Adrenal gland (tissue), 12 donors: ENCODE measurements around the gene ARHGEF37. TPM values are rescaled to one million over a fixed set of nuclear protein-coding genes. Genes with fewer than 3 reads are reported as not detected.

Source experiments
- DNase-seq, 7 donors: peaks; one replicate each; pipeline ENCODE4 v3.0.0-alpha.2; 2019 to 2020
- H3K27ac ChIP-seq, 5 donors: fragments of 200-600 bp; sonication (generic) in 4 of 5; 1 replicate in 3 of 5; 2 replicates in 2 of 5; pipeline versions ENCODE4 v1.5.1 to v1.8.0; 2016 to 2020; ENCODE audit warnings: mild to moderate bottlenecking in 1 of 5
- H3K27me3 ChIP-seq: fragments of 200-600 bp; 2 replicates; pipeline ENCODE4 v1.8.0; 2021
- H3K36me3 ChIP-seq, 2 donors: fragments of 200-600 bp; replicated peaks in 1 of 2; 1 replicate in 1 of 2; 2 replicates in 1 of 2; pipeline versions ENCODE4 v1.5.1 to v1.8.0; 2018 to 2022
- H3K4me1 ChIP-seq, 2 donors: fragments of 200-600 bp; replicated peaks in 1 of 2; 1 replicate in 1 of 2; 2 replicates in 1 of 2; pipeline versions ENCODE4 v1.5.1 to v1.8.0; 2018 to 2021
- H3K4me3 ChIP-seq, 4 donors: fragments of 200-600 bp; sonication (generic) in 3 of 4; one replicate each; pipeline ENCODE4 v1.5.1; 2016 to 2018
- H3K9me3 ChIP-seq, 3 donors: fragments of 200-600 bp; sonication (generic) in 1 of 3; replicated peaks in 1 of 3; 1 replicate in 2 of 3; 2 replicates in 1 of 3; pipeline versions ENCODE4 v1.5.1 to v1.8.0; 2016 to 2021
- CTCF ChIP-seq, 6 experiments: fragments of 450-650 bp in 4 of 6; fragments of 200-600 bp in 2 of 6; sonication (generic) in 1 of 6; IDR thresholded peaks; 1 replicate in 5 of 6; 2 replicates in 1 of 6; pipeline versions ENCODE4 v1.5.1 to v1.8.0; 2016 to 2021; ENCODE audit warnings: antibody characterized with exemption in 6 of 6, mild to moderate bottlenecking in 2 of 6, moderate library complexity in 1 of 6
- POLR2A ChIP-seq, 2 donors: fragments of 450-650 bp; IDR thresholded peaks; one replicate each; pipeline ENCODE4 v1.6.1; 2017; ENCODE audit warnings: antibody characterized with exemption in 2 of 2, mild to moderate bottlenecking in 2 of 2, moderate library complexity in 1 of 2
- WGBS, 4 donors: extraction: QIAGEN DNeasy Blood & Tissue Kit in 2 of 4; methylation state at CpG; one replicate each; pipeline versions ENCODE4 v1.1.5 to v1.1.7; 2013 to 2017; 5-methylcytosine and 5-hydroxymethylcytosine counted together
- intact Hi-C, 2 donors: fragments of 100-400 bp; cut with DNase I; formaldehyde crosslinking; loops; one replicate each; pipeline versions ENCODE4 v1.14.1 to v1.15.0; 2022 to 2023
- polyA plus RNA-seq, 3 donors: library from polyadenylated mRNA; stranded (reverse); fragments of 200-250 nt in 2 of 3; fragments of 350-450 nt in 1 of 3; fragmentation: Illumina TruSeq in 1 of 3; extraction: RNeasy Lipid Tissue Mini Kit (QIAGEN cat#74804) in 1 of 3; gene quantifications; one replicate each; pipeline ENCODE4 v1.2.3, GENCODE V29; 2013 to 2014
- total RNA-seq, 9 donors: library from RNA; depleted of rRNA in 4 of 9; stranded (reverse); fragments of >200 nt in 4 of 9; fragments of 120-200 nt in 1 of 9; fragmentation: NEBNext Ultra II Directional in 1 of 9; extraction: Animal tissue kit (Norgen Biotek cat#: 25700) in 1 of 9; gene quantifications; one replicate each; pipeline versions ENCODE4 v1.1.0 to v1.2.4, GENCODE V29; 2013 to 2023
- donor health status: healthy with polysubstance abuse.
- donor health status: Bipolar disorder and iron deficiency.
- donor health status: DM: yes; HTN: yes; CAD: no.
- donor health status: DM: no; HTN: no; CAD: no.
- donor health status: DM: no; HTN: no; CAD: no.
- donor health status: DM: yes; HTN: yes; CAD: no.

The ARHGEF37 gene
- total and polyA plus RNA-seq, 12 donors = 0.83 to 8.4 (median 4.0) TPM

- 59 to 75% (median 66%) methylated on average over 2 of the region's 2 CpGs for WGBS, 4 donors
- intact Hi-C loops = loop anchor here (2.0 to 10.0 kb wide), 4 partner anchors 193 to 357 kb away; no protein-coding TSS in a partner anchor
These were observed 54.1 kb downstream of the ARHGEF37 start for GRCh38 chr5:149635394-149635793.

GRCh38 chr5:149636191-149636860 is 55.0 kb downstream of the ARHGEF37 start:
- peaks cover 7 to 8% of the 10 kb centered on the region in 2 donors for H3K4me1 ChIP-seq
- H3K36me3 ChIP-seq = no peaks in the 10 kb centered on the region
- H3K27ac ChIP-seq = no peak overlapping the region
- TF ChIP-seq POLR2A (IDR thresholded peaks at IDR 0.05) (no peak), CTCF (IDR thresholded peaks at IDR 0.05) (no peak)
- no peak for DNase-seq
- WGBS, 4 donors = 93 to 97% (median 94%) methylated on average over 5 of the region's 5 CpGs
- H3K27me3 ChIP-seq = no peaks in the 10 kb centered on the region
- H3K4me3 ChIP-seq = no peak overlapping the region
- intact Hi-C loops = loop anchor here (5.0 to 10.0 kb wide), 3 partner anchors 196 to 356 kb away; no protein-coding TSS in a partner anchor
- no peaks in the 10 kb centered on the region for H3K9me3 ChIP-seq

More at GRCh38 chr5:149635394-149635793, 54.1 kb downstream of the ARHGEF37 start:
- Histone ChIP-seq H3K9me3 (no peaks in the 10 kb centered on the region), H3K27me3 (no peaks in the 10 kb centered on the region), H3K4me3 (no peak overlapping the region), H3K36me3 (no peaks in the 10 kb centered on the region), H3K4me1 (peaks cover 7 to 8% of the 10 kb centered on the region in 2 donors), H3K27ac (no peak overlapping the region)
- TF ChIP-seq CTCF (IDR thresholded peaks at IDR 0.05) = no peak
- TF ChIP-seq POLR2A (IDR thresholded peaks at IDR 0.05) = no peak
- DNase-seq = no peak

GRCh38 chr5:149636861-149637246 is 55.6 kb downstream of the ARHGEF37 start:
- H3K36me3 ChIP-seq = no peaks in the 10 kb centered on the region
- WGBS, 4 donors = 33 to 34% (median 33%) methylated on average over 6 of the region's 6 CpGs
- H3K4me3 ChIP-seq = no peak overlapping the region
- intact Hi-C loops = loop anchor here (5.0 to 10.0 kb wide), 3 partner anchors 195 to 355 kb away; no protein-coding TSS in a partner anchor
- H3K27ac ChIP-seq = no peak overlapping the region
- peaks cover 7 to 8% of the 10 kb centered on the region in 2 donors for H3K4me1 ChIP-seq
- no peaks in the 10 kb centered on the region for H3K27me3 ChIP-seq
- H3K9me3 ChIP-seq = no peaks in the 10 kb centered on the region
- DNase-seq = peak in 5 of 7 donors; percentile 45 to 89 (median 82)
- TF ChIP-seq CTCF (IDR thresholded peaks at IDR 0.05) (peak; percentile 53 to 96 (median 86)), POLR2A (IDR thresholded peaks at IDR 0.05) (no peak)

GRCh38 chr5:149638136-149638535 is 56.8 kb downstream of the ARHGEF37 start:
- Histone ChIP-seq H3K4me1 (peaks cover 7 to 8% of the 10 kb centered on the region in 2 donors), H3K27me3 (no peaks in the 10 kb centered on the region), H3K9me3 (no peaks in the 10 kb centered on the region), H3K36me3 (no peaks in the 10 kb centered on the region), H3K4me3 (no peak overlapping the region), H3K27ac (no peak overlapping the region)
- TF ChIP-seq POLR2A (IDR thresholded peaks at IDR 0.05) (no peak), CTCF (IDR thresholded peaks at IDR 0.05) (no peak)
- no peak for DNase-seq
- intact Hi-C loops = loop anchor here (5.0 to 10.0 kb wide), 3 partner anchors 194 to 354 kb away; no protein-coding TSS in a partner anchor
- 91 to 100% (median 98%) methylated on average over 1 to 5 of the region's 5 CpGs for WGBS, 4 donors
